ENCODE data around the gene BMX.

BMX gene

DNA sequence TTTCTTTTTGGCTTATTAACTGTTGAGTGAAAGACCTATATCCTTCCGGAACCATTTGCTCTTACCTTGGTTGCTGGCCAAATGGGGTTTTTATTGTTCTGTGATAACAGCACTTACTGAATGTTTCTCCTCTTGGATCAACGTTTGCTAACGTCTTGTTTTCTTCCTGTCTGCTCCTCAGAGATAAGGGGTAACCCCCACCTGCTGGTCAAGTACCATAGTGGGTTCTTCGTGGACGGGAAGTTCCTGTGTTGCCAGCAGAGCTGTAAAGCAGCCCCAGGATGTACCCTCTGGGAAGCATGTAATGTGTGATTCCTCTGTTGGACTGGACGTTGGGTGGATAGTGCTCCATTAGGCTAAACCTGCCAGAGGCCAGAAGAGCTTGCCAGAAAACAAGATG is 15.3 kb downstream of the BMX start:
- TF ChIP-seq, protein P1, sequence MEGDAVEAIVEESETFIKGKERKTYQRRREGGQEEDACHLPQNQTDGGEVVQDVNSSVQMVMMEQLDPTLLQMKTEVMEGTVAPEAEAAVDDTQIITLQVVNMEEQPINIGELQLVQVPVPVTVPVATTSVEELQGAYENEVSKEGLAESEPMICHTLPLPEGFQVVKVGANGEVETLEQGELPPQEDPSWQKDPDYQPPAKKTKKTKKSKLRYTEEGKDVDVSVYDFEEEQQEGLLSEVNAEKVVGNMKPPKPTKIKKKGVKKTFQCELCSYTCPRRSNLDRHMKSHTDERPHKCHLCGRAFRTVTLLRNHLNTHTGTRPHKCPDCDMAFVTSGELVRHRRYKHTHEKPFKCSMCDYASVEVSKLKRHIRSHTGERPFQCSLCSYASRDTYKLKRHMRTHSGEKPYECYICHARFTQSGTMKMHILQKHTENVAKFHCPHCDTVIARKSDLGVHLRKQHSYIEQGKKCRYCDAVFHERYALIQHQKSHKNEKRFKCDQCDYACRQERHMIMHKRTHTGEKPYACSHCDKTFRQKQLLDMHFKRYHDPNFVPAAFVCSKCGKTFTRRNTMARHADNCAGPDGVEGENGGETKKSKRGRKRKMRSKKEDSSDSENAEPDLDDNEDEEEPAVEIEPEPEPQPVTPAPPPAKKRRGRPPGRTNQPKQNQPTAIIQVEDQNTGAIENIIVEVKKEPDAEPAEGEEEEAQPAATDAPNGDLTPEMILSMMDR (conservative IDR thresholded peaks at IDR 0.05): no peak
- H3K27ac ChIP-seq: peak overlapping the region; percentile 23

DNA sequence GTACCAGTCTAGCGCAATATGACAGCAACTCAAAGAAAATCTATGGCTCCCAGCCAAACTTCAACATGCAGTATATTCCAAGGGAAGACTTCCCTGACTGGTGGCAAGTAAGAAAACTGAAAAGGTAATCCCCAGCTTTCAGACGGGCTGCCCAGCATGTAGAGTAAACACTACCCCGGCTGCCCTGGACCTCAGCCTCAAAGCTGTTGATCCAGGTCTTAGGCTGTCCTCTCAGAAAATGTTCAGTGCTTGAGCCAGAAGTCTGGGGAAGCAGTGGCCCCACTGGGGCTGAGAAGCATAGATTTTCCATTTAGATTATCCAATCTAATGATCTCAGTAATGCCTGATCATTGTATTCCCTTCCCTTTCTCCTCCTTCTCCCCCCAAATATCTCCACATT is 21.9 kb downstream of the BMX start:
- TF ChIP-seq, protein P1 (conservative IDR thresholded peaks at IDR 0.05): no peak
- no peak overlapping the region for H3K27ac ChIP-seq

DNA sequence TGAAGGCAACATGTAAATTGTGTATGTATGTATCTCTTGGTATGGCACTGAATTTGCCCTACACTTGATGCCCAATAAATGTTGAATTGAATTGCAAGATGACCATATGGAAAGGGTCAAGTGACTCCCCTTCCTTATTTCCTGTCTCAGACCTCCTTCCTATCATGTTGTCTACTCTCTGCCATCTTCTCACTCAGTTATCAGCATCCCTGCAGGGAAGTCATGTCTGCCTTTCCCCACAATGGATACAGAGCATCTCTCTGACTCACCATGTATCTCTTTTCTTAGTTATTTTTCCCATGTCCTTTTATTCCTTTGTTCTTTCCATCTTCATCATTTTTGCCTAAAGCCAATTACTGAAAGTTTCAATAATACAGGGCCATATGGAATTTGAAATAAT is 22.5 kb downstream of the BMX start:
- H3K27ac ChIP-seq: no peak overlapping the region
- TF ChIP-seq, protein P1 (conservative IDR thresholded peaks at IDR 0.05): no peak

DNA sequence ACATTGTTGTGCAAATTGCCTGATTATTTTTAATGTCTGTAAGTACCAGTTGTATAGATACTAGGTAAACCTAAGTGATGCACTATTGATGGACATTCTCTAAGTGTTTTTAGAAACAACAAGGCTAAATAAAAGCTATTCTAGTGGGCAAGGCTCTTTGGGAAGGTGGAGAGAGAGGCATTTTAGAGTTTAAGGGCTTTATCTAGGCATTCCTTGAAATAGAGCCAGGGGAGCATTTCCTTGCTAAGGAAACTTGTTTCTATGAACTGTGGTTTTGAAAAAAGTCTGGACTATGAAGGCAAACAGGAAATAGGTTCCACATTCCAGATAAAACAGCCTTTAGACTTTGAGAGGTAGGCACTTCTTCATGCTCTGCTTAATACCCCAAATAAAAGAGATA is 23.8 kb downstream of the BMX start:
- TF ChIP-seq, protein P1 (conservative IDR thresholded peaks at IDR 0.05): no peak
- no peak overlapping the region for H3K27ac ChIP-seq

DNA sequence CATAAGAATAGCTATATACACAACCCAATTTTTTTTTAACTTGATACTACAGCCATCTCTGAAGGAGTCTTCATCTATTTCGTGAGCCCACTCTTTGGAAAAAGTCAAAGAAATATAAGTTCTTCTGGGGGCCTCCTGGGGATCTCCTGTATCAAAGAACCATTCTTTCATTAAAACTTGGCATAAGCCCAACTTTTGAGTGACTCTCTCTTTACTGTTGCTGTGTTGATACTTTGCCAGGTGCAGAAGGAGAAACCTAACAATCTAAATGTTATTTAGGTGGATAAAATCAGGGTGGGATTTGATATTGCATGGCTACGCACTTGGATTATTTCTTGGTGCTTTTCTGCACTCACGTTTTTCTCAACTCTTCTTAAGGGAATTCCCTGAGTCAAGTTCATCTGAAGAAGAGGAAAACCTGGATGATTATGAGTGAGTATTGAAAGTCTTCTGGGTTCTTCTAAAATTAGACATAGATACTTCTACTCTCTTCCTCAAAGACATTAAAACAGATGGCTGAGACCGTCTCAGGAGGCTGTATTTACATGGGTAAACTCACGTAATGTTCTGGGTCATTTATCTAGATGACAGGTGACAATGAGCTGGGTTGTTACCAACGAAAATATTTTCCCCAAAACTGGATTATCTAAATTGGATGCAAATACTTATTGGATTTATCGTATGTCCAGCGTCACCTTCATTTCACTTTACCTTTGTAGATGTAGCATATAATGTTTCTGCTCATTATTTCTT is 25.2 kb downstream of the BMX start:
- H3K27ac ChIP-seq: no peak overlapping the region

DNA sequence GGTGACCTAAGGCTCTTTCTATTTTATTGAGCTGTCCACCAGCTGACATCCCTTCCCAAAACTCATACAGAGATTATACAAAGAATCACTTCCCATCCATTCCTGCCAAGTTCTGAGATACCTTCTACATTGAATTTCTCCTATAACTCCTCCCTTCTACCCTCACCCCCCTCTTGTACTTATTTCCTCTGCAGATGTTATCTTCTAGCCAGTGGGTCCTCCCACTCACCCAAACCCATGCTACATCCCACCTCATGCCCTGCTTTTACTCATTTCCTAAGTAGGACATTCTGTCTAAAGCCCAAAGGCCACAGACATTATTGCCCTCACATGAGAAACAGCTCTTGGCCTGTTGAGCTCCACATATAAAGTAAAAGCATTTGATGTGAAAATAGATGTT is 28.6 kb downstream of the BMX start:
- TF ChIP-seq, protein P1 (conservative IDR thresholded peaks at IDR 0.05): no peak
- no peak overlapping the region for H3K27ac ChIP-seq

More for the DNA sequence above, 25.2 kb downstream of the BMX start:
- TF ChIP-seq, protein P1 (conservative IDR thresholded peaks at IDR 0.05): no peak

DNA sequence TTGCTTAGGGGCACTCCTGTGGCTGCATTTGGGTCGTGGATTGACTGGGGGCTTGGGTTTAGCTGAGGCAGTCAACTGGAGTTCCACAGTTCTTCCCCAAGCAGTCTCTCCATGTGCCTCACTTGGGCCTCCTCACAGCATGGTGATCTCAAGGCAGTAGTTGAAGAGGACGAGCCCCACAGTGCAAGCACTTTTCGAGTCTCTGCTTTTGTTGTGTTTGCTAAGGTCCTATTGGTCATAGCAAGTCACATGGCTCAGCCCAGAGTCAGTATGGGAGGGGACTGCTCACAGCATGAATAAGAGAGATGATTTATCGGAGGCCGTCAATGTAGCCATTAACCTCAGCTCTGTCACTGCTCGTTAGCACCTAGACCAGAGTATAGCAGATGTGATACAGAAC is 29.7 kb downstream of the BMX start:
- H3K27ac ChIP-seq: no peak overlapping the region
- TF ChIP-seq, protein P1 (conservative IDR thresholded peaks at IDR 0.05): no peak

Data from VCaP (cell line).